ENCODE data around the gene SLC17A2. TPM values are rescaled to one million over a fixed set of nuclear protein-coding genes. Genes with fewer than 3 reads are reported as not detected.

Gene SLC17A2
- total and polyA plus RNA-seq, 9 donors = 0.09 to 0.11 TPM; not detected in 7

DNA sequence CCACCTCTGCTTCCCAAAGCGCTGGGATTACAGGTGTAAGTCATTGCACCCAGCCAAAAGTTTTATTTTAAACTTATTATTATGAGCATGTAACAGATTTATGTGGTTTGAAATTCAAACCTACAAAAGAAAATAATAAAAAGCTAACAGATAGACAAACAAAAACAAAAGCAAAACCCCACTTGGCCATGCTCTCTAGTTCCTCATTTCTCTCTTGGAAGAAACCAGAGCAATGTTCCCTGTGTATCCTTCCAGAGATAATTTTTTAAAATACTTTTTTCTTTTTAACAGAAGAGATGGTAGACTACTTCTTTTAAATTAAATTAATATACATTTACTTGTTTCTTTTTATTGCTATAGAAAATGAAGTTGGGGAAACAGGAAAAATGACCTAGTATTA lies 28.4 kb downstream of the SLC17A2 start:
- WGBS (ENCODE audit: insufficient coverage) = no CpG with 5 or more reads among the region's 1 CpG

DNA sequence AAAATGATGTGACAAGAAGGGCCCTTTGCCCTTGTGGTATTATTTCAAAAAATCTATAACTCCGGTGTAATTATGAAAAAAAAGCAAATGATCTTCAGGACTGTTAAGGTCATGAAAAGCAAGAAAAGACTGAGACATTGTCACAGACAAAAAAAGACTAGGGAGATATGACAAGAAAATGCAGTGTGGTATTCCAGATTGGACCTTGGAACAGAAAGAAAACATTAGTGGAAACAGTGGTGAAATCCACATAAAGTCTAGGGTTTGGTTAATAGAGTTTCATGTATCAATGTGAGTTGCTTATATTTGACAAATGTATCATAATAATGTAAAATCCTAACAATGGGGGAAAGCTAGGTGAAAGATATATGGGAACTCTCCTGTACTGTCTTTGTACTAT lies 29.6 kb downstream of the SLC17A2 start:
- Histone ChIP-seq H3K27ac (ENCODE audit: low read length) (no peak overlapping the region), H3K4me3 (ENCODE audit: low read length) (no peak overlapping the region), H3K36me3 (ENCODE audit: control insufficient read depth, insufficient read depth, low read length) (no peaks in the 10 kb centered on the region), H3K27me3 (ENCODE audit: control insufficient read depth, insufficient read depth, low read length) (no peaks in the 10 kb centered on the region), H3K4me1 (ENCODE audit: control insufficient read depth, insufficient read depth, low read length) (no peaks in the 10 kb centered on the region), H3K9me3 (replicated peaks; ENCODE audit: control insufficient read depth, low read depth, low read length) (no peaks in the 10 kb centered on the region)
- no peak for DNase-seq
- WGBS (ENCODE audit: insufficient coverage) = no CpG with 5 or more reads among the region's 1 CpG

More for the DNA sequence above, 28.4 kb downstream of the SLC17A2 start:
- DNase-seq = no peak
- Histone ChIP-seq H3K27me3 (ENCODE audit: control insufficient read depth, insufficient read depth, low read length) (no peaks in the 10 kb centered on the region), H3K36me3 (ENCODE audit: control insufficient read depth, insufficient read depth, low read length) (no peaks in the 10 kb centered on the region), H3K4me3 (ENCODE audit: low read length) (no peak overlapping the region), H3K9me3 (replicated peaks; ENCODE audit: control insufficient read depth, low read depth, low read length) (no peaks in the 10 kb centered on the region), H3K4me1 (ENCODE audit: control insufficient read depth, insufficient read depth, low read length) (no peaks in the 10 kb centered on the region), H3K27ac (ENCODE audit: low read length) (no peak overlapping the region)

- WGBS (ENCODE audit: insufficient coverage) = 57% methylated on average over 1 of the region's 2 CpGs
- H3K27ac ChIP-seq (ENCODE audit: low read length) = no peak overlapping the region
- no peaks in the 10 kb centered on the region for H3K27me3 ChIP-seq (ENCODE audit: control insufficient read depth, insufficient read depth, low read length)
- no peaks in the 10 kb centered on the region for H3K36me3 ChIP-seq (ENCODE audit: control insufficient read depth, insufficient read depth, low read length)
- H3K4me3 ChIP-seq (ENCODE audit: low read length) = no peak overlapping the region
- H3K9me3 ChIP-seq (replicated peaks; ENCODE audit: control insufficient read depth, low read depth, low read length) = no peaks in the 10 kb centered on the region
- DNase-seq = no peak
- H3K4me1 ChIP-seq (ENCODE audit: control insufficient read depth, insufficient read depth, low read length) = no peaks in the 10 kb centered on the region
Observed at GRCh38 chr6:25899580-25900408, 30.7 kb downstream of the SLC17A2 start.

DNA sequence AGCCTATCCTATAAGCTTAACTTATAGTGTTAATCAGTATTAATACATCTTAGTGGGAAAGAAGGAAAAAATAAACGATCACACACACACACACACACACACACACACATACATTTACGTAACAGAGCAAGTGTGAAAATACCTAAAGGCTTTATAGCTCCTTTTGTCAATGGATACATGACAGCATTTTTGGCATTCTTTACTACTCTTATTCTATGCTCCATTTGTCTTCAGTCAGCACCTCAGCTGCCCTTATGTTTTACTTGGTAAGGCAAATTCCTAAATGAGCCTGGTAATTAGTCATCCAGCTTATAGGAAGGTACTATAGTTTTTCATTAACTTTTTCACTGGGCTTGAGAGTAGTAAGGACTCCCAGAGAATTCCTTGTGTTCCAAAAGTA lies 31.4 kb downstream of the SLC17A2 start:
- no CpG with 5 or more reads among the region's 2 CpGs for WGBS (ENCODE audit: insufficient coverage)
- H3K9me3 ChIP-seq (replicated peaks; ENCODE audit: control insufficient read depth, low read depth, low read length) = no peaks in the 10 kb centered on the region
- no peaks in the 10 kb centered on the region for H3K36me3 ChIP-seq (ENCODE audit: control insufficient read depth, insufficient read depth, low read length)
- no peaks in the 10 kb centered on the region for H3K27me3 ChIP-seq (ENCODE audit: control insufficient read depth, insufficient read depth, low read length)
- DNase-seq = no peak
- H3K4me1 ChIP-seq (ENCODE audit: control insufficient read depth, insufficient read depth, low read length) = no peaks in the 10 kb centered on the region
- no peak overlapping the region for H3K4me3 ChIP-seq (ENCODE audit: low read length)
- H3K27ac ChIP-seq (ENCODE audit: low read length) = no peak overlapping the region

GRCh38 chr6:25898289-25898977 lies 32.1 kb downstream of the SLC17A2 start:
- H3K4me1 ChIP-seq (ENCODE audit: control insufficient read depth, insufficient read depth, low read length) = no peaks in the 10 kb centered on the region
- H3K36me3 ChIP-seq (ENCODE audit: control insufficient read depth, insufficient read depth, low read length) = no peaks in the 10 kb centered on the region
- 60% methylated on average over 1 of the region's 5 CpGs for WGBS (ENCODE audit: insufficient coverage)
- no peak overlapping the region for H3K27ac ChIP-seq (ENCODE audit: low read length)
- H3K9me3 ChIP-seq (replicated peaks; ENCODE audit: control insufficient read depth, low read depth, low read length) = no peaks in the 10 kb centered on the region
- no peaks in the 10 kb centered on the region for H3K27me3 ChIP-seq (ENCODE audit: control insufficient read depth, insufficient read depth, low read length)
- no peak for DNase-seq
- no peak overlapping the region for H3K4me3 ChIP-seq (ENCODE audit: low read length)

GRCh38 chr6:25896252-25896651 lies 34.2 kb downstream of the SLC17A2 start:
- no peaks in the 10 kb centered on the region for H3K9me3 ChIP-seq (replicated peaks; ENCODE audit: control insufficient read depth, low read depth, low read length)
- WGBS (ENCODE audit: insufficient coverage) = 100% methylated on average over 1 of the region's 3 CpGs
- no peak overlapping the region for H3K4me3 ChIP-seq (ENCODE audit: low read length)
- no peak overlapping the region for H3K27ac ChIP-seq (ENCODE audit: low read length)
- no peaks in the 10 kb centered on the region for H3K4me1 ChIP-seq (ENCODE audit: control insufficient read depth, insufficient read depth, low read length)
- H3K27me3 ChIP-seq (ENCODE audit: control insufficient read depth, insufficient read depth, low read length) = no peaks in the 10 kb centered on the region
- H3K36me3 ChIP-seq (ENCODE audit: control insufficient read depth, insufficient read depth, low read length) = no peaks in the 10 kb centered on the region
- DNase-seq = no peak

GRCh38 chr6:25895771-25896170 lies 34.7 kb downstream of the SLC17A2 start:
- Histone ChIP-seq H3K36me3 (ENCODE audit: control insufficient read depth, insufficient read depth, low read length) (no peaks in the 10 kb centered on the region), H3K4me3 (ENCODE audit: low read length) (no peak overlapping the region), H3K4me1 (ENCODE audit: control insufficient read depth, insufficient read depth, low read length) (no peaks in the 10 kb centered on the region), H3K27me3 (ENCODE audit: control insufficient read depth, insufficient read depth, low read length) (no peaks in the 10 kb centered on the region), H3K27ac (ENCODE audit: low read length) (no peak overlapping the region), H3K9me3 (replicated peaks; ENCODE audit: control insufficient read depth, low read depth, low read length) (no peaks in the 10 kb centered on the region)
- no peak for DNase-seq
- no CpG with 5 or more reads among the region's 1 CpG for WGBS (ENCODE audit: insufficient coverage)

GRCh38 chr6:25893778-25894177 lies 36.7 kb downstream of the SLC17A2 start:
- Histone ChIP-seq H3K9me3 (replicated peaks; ENCODE audit: control insufficient read depth, low read depth, low read length) (no peaks in the 10 kb centered on the region), H3K4me3 (ENCODE audit: low read length) (no peak overlapping the region), H3K27me3 (ENCODE audit: control insufficient read depth, insufficient read depth, low read length) (no peaks in the 10 kb centered on the region), H3K27ac (ENCODE audit: low read length) (no peak overlapping the region), H3K36me3 (ENCODE audit: control insufficient read depth, insufficient read depth, low read length) (no peaks in the 10 kb centered on the region), H3K4me1 (ENCODE audit: control insufficient read depth, insufficient read depth, low read length) (no peaks in the 10 kb centered on the region)
- 92% methylated on average over 3 of the region's 6 CpGs for WGBS (ENCODE audit: insufficient coverage)
- DNase-seq = no peak

GRCh38 chr6:25892877-25893276 lies 37.6 kb downstream of the SLC17A2 start:
- Histone ChIP-seq H3K4me3 (ENCODE audit: low read length) (no peak overlapping the region), H3K4me1 (ENCODE audit: control insufficient read depth, insufficient read depth, low read length) (no peaks in the 10 kb centered on the region), H3K9me3 (replicated peaks; ENCODE audit: control insufficient read depth, low read depth, low read length) (no peaks in the 10 kb centered on the region), H3K27ac (ENCODE audit: low read length) (no peak overlapping the region), H3K36me3 (ENCODE audit: control insufficient read depth, insufficient read depth, low read length) (no peaks in the 10 kb centered on the region), H3K27me3 (ENCODE audit: control insufficient read depth, insufficient read depth, low read length) (no peaks in the 10 kb centered on the region)
- no peak for DNase-seq

DNA sequence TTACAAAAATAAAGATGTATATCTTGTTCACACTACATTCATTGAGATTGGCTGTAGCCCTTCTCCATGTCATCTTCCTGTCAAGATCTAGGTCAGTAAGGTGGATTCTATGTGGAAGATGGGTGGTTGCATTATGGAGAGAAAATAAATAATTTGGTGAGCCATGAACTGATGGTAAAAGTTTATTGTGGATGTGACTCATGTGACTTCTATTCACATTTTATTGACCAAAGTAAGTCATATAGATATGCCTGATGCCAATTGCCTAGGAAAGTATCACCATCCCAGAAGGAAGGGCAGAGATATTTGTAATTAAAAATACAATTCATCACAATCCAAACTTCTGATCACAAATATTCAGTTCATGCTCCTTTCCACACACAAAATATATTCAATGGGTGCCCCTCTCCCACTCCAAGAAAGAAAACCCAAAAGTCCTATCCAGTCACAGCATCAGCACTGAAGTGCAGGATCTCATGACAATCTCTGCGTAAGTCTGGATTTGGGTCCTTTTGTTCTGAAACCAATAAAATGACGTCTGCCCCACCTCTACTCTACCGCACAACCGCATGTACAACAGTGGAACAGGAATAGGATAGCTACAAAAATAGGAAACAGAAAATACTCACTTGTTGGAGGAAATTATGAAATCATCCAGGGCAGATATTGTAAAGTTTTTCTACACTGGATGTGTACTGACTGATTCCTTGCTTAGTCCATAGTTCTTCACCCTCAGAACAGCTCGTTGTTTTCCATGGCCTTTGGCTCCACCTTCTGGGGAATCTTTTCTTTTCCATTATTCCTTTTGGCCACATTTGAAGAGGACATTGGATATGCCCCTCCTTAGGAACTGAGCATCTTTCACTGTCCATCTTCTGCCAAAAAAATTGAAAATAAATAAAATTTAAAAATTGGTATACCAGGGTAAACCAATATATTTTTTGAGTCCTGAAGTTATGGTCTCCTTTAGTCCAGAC lies 40.3 kb downstream of the SLC17A2 start:
- WGBS (ENCODE audit: insufficient coverage) = 80% methylated on average over 1 of the region's 5 CpGs
- Histone ChIP-seq H3K27me3 (ENCODE audit: control insufficient read depth, insufficient read depth, low read length) (no peaks in the 10 kb centered on the region), H3K9me3 (replicated peaks; ENCODE audit: control insufficient read depth, low read depth, low read length) (no peaks in the 10 kb centered on the region), H3K4me1 (ENCODE audit: control insufficient read depth, insufficient read depth, low read length) (no peaks in the 10 kb centered on the region), H3K36me3 (ENCODE audit: control insufficient read depth, insufficient read depth, low read length) (no peaks in the 10 kb centered on the region), H3K27ac (ENCODE audit: low read length) (no peak overlapping the region), H3K4me3 (ENCODE audit: low read length) (no peak overlapping the region)
- peak; percentile 62 for DNase-seq
